Measurements from ENCODE around the gene ATG4A.
A peak's percentile ranks its signal among the peaks of the same experiment; 100 is the strongest.

Gene ATG4A

DNA sequence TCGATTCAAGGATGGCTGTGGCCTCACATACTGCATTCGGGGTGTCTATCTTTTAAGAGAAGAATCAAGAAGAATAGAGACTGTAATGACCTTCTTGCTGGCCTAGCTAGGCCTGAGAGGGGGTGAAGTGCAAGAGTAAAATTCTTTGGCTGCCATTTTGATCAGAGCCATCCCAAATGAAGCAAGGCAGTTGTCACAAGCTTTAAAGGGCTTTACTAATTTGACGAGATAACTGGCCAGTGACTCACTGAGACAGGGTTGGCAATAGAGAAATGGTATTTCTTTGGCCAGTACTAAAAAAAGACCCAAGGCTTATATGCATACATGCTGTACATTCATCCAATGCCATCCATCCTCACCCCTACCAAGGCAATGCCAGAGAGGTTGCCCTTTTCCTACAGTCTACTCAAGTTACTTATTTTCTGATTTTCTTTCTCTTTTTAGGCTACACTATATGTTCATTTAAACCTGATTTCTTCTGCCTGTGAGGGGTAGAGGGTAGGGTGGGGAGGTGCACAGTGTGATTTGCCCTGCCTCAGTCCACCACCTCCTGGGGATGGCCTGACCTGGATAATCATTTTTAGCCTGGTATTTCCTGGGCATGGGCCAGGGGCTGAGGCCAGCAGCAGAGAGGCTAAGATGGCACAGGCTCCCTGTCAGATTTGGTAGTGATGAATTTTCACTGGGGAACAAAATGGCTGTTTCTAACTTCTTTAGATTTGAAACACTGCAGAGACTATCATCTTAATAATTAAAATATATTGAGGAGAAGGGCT is 32.2 kb downstream of the ATG4A start:
- no peak for DNase-seq (ENCODE audit: low spot score)

DNA sequence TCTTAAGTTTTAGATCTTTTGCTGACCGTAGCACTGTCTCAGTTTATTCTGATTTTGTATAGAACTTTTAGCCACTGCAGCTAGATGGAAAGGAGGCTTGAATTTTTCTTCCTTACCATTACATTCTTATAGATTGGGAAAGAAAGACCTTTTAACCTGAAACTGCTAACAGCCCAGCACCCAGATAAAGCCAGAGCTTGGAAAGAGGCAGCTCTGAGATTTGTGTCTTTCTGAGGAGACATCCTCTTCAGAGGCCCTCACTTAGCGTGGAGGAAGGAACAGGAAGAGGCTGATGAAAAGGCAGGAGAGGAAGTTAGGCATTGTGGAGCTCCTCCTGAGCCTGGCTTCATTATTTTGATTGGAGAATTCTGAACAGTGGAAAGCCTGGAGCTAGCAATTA is 35.1 kb downstream of the ATG4A start:
- no peak for DNase-seq (ENCODE audit: low spot score)

DNA sequence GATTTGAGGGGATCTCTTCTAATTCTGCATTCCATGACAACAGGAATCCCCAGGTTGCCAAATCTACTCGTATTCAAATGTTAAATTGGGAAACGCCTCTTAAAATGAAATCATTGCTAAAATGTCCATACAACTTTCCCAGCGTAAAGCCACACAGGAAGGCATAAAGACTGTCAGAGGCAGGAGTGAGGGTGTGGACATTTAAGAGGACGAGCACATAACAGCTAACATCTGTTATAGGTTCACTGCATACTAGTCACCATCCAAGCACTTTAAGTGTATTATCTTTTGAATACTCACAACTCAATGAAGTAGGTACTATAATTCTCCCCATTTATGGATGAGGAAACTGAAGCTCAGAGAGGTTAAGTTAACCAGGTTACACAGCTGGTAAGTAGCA is 35.6 kb downstream of the ATG4A start:
- DNase-seq (ENCODE audit: low spot score), result no peak

DNA sequence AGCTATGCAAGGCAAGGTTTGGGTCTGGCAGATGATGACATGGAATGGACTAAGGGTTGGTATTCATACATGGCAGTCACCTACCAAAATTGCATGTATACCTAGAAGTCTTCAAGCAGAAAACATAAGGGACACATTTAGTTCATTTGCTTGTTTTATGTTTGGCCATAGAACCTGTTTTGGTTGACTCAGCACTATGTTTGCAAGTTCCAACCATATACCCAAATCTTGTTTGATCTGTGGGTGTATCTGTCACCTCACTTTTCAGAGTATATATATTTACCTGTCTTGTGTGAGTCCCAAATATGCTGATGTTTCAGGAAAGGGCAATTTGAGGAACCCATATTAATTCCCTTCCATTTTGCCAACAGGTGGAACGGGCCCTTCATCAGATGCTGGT is 39.3 kb downstream of the ATG4A start:
- DNase-seq (ENCODE audit: low spot score), result no peak

DNA sequence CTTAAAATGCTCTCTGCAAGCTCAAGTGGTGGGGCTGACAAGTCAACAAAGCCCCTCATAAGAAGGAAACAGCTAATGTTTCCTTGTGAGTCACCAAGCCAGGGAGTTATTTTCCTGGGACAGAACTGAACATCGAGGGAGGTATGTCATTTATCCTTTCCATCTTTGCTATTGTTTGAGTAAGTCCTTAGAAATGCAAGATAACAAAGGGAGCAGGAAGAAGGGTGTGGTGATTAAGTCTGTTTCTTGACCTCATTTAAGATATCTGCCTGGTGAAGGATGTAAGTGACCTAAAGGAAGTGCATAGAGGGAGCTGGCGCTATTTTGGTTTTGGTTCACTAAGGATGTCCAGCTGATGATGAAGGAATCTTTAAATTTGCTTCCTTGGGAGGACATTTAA is 39.9 kb downstream of the ATG4A start:
- no peak for DNase-seq (ENCODE audit: low spot score)

DNA sequence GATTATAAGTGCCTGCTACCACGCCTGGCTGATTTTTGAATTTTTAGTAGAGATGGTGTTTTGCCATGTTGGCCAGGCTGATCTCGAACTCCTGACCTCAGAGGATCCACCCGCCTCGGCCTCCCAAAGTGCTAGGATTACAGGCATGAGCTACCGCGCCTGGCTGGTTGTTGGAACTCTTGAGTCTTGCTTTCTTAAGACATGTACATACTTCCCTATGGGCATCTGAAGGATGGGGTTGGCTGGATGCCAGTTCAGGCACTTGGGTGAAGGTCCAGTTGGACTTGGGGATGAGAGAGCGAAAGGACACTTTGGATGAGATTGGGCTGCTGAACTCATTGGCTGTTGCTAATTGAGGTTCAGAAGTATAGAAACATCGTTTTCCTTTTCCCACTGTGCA is 40.5 kb downstream of the ATG4A start:
- DNase-seq (ENCODE audit: low spot score), result no peak

DNA sequence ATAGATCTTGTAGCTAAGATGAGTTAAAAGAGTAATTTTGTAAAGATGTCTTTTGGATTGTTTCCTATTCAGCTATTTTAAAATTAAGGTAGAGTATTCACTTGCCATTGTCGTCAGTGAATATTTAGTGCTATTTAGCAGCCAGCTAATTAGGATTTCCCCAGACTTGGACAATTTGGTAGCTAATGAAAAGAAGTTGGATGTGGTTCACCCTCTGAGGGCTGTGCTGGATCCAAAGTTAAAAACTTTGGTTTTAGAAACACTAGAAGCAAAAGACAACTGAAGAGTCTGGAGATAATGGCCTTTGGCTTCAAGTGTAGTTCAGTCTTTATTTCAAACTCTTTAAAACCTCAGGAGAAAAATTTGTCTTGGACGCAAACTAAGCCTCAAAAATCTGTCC is 41.3 kb downstream of the ATG4A start:
- no peak for DNase-seq (ENCODE audit: low spot score)

DNA sequence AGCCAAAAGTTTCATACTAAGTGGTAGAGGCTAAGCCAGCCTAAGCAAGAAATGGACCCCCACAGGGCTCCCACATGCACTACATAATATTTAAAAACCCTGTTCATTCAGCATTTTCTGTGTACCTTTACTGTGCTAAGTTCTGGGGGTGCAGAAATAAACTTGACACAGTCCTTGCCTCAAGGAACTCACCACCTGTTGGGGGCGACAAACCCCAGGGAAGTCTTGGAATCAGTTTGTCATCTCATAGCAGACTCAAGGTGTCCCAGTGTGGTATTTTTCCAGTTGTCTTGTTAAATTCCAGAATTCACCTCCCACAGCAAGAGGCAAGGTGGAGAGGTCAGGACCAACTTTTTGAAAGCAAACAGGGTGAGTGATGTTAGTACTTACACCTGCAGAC is 43.1 kb downstream of the ATG4A start:
- DNase-seq (ENCODE audit: low spot score), result no peak

DNA sequence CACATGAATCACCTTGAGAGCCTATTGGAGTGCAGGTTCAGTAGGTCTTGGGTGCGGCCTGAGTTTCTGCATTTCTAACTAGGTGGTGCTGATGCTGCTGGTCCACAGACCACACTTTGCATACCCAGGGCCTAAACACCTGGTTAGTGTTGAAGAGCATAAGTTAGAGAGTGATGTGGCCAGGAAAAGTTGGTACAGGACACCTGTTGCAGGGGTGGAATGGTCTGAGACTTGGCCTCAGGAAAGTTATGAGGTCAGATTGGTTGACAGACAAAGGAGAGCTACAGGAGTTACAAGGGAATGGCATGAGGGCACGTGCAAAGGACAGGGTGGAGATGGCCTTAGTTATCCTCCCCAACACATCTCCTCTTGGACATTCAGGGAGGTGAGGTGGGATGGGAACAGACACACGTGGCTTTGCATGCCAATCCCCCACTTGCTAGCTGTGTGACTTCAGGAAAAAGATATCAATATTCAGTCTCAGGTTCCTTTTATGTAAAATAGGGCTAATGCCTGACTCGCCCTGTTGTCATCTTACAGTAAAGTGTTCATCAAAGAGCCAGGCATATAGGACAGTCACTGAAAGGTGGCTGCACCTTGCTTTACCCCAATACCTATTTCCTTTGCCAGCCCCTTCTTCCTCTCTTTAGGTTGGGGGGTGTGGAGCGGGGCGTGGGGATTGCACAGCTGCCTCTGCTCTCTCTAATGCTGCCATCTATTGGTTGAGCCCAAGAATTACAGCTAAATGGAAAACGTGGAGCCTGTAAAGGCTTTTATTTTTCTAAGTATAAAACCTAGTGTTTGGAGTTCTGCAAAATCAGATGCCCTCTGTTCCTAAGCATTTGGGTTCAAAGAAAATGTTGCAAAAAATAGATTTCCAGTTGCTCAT is 47.5 kb downstream of the ATG4A start:
- DNase-seq (ENCODE audit: low spot score), result no peak

DNA sequence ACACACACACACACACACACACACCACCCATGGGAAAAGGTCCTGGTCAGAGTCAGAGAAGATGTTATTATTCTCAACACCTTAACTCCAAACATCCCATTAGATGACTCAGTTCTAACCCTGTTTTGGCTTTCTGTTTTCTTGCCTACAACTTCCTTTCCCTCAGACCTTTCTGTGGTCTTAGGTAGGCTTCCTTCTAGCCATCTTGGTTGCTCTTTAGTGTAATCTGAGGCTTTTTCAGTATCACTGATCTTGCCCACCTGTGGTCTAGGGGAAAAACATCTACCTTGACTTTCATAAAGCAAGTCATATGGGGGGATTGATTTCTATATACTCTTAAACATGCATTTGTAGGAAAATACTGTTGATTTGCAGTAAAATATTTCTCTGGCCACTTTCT is 56.9 kb downstream of the ATG4A start:
- DNase-seq (ENCODE audit: low spot score), result no peak

DNA sequence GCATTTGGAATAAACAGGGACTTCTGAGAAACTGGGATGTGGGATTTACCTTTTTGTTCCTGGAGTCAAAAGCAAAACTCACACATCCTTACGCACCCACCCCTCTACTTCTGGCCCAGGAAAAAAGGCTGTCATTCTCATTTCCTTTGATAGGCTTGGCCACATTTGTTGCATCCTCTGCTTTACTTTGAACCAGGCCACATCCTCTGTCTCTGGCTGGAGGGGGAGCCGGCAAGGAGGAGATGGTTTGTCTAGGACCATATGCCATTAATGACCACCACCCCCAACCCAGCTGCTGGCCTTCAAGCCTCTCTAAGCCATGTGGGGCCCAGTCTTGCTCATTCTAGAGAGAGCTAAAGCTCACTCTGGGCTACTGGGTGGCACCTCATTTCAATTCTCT is 64.5 kb downstream of the ATG4A start:
- no peak for DNase-seq (ENCODE audit: low spot score)

DNA sequence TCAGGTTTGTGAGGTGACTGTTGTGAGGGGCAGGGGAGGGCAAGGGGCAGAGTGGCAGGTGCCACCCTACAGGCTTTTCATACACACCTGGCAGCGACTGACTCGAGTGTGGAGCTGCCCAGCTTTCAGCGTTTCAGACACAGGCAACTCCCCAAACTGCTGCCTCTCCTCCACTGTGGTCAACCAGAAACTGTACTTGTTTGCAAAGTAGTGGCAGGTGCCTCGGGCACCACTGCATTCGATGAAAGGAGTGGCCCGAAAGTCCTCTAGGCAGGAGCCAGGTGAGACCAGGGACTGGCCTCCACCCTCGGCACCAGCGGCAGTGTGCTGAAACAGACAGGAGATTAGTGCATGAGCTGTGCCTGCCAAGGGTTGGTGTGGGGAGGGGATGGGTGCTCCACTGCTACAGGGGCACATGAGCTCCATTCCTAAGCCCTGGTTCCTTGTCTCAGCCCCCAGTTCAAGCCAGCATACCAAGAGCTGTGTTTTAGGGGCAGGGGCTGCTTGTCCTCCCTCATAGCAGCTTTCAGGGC is 65.4 kb downstream of the ATG4A start:
- no peak for DNase-seq (ENCODE audit: low spot score)

DNA sequence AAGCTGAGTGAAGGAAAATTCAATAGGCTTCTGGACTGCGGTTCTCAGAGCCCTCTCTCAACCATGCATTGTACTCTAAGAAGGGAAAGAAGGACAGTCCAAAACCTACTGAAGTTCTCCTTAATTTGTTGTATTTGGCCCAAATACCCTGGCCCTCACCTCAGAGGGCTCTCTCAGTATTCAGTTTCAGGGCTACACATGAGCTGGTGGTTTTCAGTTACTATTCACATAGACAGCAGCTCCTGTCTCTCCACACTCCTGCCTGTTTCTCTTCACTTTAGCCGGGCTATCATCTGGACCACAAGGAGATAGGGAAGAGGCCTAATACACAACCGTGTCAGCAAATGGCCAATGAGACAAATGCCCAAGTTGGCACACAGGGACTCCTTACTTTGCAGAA is 66.0 kb downstream of the ATG4A start:
- DNase-seq (ENCODE audit: low spot score), result no peak

DNA sequence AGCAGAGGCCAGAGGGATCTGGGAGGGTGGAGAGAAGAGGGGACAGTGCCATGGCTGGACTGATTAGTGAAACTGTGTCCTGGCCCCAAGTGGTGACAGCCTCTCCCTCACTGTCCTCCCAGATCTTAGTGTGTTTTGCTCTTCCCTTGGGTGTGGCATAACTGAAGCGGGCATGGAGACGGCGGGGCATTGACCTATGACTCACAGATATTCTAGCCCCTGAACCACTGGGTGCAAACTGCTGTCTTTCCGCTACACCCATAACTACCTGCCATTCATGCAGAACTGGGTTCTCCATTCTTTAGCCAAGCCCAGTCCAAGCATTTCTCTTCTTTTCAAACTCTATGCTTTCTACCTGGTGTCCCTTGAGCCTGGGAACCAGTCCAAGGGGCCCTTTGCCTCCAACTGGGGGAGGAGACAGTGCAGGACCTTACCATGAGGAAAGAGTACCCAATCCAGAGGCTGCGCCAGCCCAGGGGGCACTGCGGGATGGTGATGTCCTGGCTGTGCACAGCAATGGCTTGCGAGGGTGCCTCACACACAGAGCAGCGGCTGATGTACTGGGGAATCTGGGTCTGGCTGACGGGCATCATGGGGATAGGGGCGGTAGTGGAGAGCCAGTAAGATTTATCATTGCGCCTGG is 67.6 kb downstream of the ATG4A start:
- no peak for DNase-seq (ENCODE audit: low spot score)

DNA sequence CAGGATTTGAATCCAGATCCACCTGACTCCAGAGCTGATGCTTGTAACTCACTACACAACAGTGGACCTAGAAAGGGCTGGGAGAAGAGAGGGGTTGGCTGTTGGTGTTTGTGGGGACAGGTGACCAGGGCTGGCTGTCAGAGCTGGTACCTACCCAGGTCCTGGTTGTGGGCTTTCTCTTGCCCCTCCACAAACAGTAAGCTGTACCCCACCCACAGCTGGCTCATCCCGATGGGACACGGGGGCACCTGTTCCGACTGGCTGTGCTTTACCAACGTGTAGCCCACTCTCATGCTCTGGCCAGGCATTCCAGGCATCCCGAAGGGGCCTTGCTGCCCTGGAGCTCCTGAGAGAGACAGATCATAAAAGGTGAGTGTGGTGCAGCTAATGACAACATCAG is 68.7 kb downstream of the ATG4A start:
- no peak for DNase-seq (ENCODE audit: low spot score)

DNA sequence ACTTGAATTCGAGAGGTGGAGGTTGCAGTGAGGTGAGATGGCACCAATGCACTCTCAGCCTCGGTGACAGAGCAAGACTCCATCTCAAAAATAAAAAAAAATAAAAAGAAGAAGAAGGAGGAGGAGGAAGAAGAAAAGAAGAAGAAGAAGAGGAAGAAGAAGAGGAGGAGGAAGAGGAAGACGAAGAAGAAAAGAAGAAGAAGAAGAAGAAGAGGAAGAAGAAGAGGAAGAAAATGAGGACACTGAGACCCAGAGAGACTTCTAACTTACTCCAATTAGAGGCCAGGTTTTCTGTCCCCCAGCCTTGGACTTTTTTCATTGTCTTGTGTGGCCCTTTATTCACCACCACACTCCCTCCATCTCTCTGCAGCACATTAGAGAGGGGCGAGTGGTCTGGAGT is 70.7 kb downstream of the ATG4A start:
- DNase-seq (ENCODE audit: low spot score), result no peak

DNA sequence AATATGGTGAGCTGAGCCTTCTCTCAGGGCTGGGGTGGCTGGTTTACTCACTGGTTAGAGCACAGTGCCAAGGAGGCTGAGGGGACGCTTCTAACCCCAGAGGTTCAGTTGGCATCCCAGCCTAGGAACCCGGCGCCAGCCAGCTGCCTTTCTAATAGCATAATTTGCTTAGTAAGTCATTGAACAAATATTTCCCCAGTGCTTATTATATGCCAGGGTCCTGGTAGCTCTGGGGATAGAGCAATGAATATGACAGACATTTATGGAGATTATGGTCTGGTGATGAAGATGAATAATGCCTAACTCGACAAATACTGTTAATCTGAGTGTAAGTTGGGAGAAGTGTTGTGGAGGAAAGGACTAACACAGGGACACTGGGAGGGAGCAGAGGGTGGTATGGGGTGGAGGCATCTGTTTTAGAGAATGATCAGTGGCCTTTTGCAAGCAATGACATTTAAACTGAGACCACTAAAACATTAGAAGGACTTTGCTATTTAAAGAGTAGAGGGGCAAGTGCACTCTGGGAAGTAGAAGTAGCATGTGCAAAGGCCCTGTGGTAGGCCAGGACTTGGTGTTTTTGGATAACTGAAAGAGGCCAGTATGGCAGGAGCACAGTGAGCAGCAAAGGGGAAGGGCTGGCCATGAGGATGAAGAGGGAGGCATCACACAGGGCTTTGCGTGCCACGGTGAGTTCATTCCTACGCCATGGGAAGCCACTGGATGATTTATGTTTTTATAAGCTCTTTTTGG is 71.9 kb downstream of the ATG4A start:
- no peak for DNase-seq (ENCODE audit: low spot score)

DNA sequence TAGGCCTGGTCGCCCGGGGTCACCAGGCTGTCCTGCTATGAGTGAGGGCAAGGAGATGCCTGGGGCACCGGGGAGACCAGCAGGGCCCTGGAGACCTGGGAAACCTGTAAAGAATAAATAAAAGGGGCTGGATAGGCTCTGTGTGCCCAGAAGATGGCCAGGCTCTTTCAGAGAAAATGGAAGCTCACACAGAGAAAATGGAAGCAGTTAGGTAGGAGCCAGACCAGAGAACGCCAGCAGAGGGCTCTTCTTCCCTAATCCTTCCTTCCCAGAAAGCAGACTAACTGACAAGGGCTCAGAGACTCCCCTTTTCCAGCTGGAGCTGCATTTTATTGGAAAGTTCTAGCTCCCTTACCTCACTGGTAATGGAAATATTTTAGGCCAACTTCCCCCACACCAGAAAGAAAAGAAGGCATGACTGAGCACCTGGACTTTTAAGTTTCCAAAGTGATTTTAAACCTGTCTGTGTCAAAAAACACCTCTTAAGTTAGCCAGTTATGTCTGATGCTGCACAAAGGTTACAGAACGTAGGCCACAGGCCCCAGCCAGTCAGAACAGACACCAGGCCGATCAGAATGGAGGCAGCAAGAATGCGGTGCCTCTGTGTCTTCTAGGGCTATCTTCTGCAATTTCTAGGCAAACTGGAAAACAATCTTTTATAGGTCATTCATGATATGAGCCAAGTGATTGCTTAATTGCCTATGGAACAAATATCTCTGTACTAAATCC is 74.0 kb downstream of the ATG4A start:
- peak; percentile 19 for DNase-seq (ENCODE audit: low spot score)

DNA sequence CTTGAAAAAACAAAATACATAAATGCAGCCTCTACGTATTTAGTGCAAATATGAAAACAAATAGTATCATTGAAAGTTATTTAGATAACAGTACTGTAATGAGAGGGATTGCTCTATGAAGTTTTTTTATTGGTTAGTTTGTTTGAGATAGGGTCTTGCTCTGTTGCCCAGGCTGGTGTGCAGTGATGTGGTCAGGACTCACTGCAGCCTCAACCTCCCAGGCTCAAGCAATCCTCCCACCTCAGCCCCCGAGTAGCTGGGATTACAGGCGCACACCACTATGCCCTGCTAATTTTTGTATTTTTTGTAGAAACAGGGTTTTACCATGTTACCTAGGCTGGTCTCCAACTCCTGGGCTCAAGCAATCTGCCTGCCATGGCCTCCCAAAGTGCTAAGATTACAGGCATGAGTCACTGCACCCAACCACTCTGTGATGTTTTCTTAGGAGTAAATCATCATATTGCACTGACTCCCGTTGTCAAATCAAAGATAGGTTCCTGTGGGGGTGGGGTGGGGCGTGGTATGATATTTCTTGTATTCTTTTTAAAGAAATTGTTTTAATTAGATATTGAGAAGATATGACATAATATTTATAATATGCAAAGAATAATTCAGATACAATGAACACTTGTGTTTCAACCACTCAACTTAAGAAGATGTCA is 75.8 kb downstream of the ATG4A start:
- DNase-seq (ENCODE audit: low spot score), result no peak

DNA sequence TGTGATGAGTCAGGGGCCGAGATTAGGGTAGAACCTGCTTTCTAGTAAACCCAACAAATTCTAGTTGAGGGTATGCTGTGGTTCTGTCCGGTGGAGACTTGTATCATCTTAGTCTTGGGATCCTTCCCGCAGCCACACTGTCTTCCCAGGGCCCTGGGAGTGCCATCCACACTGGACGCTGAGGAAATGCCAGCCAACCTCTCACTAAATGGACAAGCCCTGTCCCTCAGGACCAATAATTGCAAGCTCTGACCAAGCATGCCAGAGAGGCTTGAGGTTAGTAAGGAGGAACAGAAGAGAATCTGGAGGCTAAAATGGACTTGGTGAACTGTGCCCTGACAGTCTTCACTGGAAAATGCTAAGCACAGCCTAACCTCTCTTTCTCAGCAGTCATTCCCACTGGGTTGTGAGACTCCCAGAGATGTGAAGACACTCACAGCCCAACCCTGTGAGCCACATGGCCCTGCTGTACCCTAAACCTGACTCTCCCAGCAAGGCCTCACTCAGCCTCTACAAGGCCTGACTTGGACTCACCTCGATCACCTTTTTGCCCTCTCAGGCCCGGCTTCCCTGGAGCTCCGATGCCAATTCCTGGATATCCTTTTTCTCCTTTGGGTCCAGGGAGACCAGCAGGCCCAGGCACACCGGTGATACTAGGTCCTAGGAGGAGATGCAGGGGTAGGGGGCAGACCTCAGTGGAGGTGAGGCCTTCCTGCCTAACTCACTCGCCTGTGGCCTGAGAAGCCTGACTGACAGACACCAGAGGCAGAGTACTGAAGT is 77.6 kb downstream of the ATG4A start:
- DNase-seq (ENCODE audit: low spot score), result no peak

All from HuH-7.5 (cell line).